ENCODE measurements around the gene GBP2.
"Not testable (repeated sequence)": the region's sequence is repeated elsewhere in the genome, so short reads cannot be mapped to it uniquely, and the experiment has no call there.

GBP2 gene

GRCh38 chr1:89126602-89127565 is 970 bp upstream of the GBP2 start:
- not testable (repeated sequence) for DNase-seq

DNA sequence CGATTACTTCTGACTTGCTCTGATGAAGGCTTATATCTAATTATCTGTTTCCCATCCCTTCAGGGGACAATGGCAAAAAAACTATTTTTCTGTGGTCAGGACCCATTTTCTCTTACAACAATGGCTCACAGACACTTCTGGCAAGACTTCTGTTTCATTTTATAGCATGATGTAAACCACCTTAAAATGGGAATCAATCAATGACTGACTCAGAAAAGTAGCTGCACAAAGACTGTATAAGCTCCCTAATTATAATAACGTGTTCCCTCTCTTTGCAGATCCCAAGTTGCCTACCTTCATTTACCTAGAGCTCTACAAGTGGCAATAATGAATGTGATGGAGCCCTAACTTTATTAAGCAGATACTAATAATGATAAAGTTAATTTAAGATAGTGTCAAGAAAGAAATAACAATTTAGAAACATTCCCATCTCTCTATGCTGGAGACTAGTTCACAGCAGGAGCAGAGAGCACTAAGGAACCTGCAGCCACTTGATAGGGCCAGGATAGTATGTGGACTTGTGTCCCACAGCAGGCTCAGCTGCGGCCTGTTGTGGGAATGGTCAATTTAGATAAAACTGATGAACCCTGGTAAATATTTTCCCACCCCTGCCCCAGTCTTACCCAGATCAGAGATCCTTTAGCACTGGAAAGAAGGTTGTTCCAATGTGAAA is 538 bp downstream of the GBP2 start:
- DNase-seq: no peak

DNA sequence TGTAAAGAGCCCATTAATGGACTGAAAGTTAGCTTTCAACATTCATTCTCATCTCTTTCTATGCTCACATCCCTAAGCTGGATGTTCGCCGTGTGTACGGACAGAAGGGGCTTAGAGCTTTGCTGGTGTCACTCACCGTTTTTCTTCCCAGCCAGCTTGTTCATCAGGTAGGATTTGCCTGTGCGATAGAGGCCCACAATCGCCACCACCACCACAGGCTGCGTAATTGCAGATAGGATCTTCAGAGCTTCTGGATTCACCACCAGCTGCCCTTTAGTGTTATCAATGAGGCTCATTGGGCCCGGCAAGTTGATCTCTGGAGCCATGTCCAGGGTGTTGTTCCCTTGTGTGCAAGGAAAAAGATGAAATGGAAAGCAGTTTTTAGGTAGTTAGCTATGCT is 4.3 kb downstream of the GBP2 start:
- no peak for DNase-seq

GRCh38 chr1:89114662-89115061 is 11.3 kb downstream of the GBP2 start:
- no peak for DNase-seq

GRCh38 chr1:89112871-89113613 is 12.9 kb downstream of the GBP2 start:
- DNase-seq: no peak

DNA sequence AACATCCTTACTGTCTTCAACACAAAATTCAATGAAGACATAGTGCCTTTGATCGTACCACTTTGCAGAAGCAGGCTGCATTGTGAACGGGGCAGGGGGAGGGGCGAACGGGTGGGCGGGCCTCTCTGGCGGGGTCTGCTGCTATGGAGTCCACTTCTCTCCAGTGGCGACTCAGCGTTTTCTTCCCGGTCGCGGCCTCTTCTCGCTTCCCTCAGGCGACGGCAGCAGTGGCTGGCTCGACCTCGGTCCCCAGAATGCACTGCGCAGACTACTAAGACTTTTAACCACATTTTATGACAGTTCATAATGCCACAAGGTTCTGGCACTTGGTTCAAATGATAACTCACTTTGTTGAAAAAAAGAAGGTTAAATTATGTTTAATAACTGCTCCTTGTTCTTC is 21.2 kb downstream of the GBP2 start:
- no peak for DNase-seq

GRCh38 chr1:89104147-89104546 is 21.8 kb downstream of the GBP2 start:
- DNase-seq: no peak

GRCh38 chr1:89102021-89102420 is 23.9 kb downstream of the GBP2 start:
- DNase-seq: no peak

GRCh38 chr1:89100412-89100811 is 25.5 kb downstream of the GBP2 start:
- DNase-seq: no peak

DNA sequence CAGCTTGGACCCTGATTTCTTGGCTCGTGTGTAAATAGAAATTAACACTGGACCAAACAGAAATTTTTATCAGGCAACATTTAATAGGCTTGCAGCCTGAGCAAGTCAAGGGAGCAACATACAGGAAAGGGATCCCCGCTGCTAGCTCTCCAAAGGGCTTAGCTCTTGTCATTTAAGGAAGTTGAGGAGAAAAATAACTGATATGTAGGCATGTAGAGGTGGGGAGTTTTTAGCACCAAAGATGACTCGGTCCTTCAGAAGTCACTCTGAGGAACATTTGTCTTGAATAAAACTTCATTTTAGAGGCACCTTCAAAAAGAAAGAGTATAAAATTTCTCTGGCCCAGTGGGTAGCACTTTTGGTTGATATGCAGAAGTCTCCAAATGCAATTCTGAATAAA is 27.1 kb downstream of the GBP2 start:
- no peak for DNase-seq

GRCh38 chr1:89095737-89096136 is 30.2 kb downstream of the GBP2 start:
- DNase-seq: no peak

- no peak for DNase-seq
Measured at GRCh38 chr1:89089962-89090361, 36.0 kb downstream of the GBP2 start.

DNA sequence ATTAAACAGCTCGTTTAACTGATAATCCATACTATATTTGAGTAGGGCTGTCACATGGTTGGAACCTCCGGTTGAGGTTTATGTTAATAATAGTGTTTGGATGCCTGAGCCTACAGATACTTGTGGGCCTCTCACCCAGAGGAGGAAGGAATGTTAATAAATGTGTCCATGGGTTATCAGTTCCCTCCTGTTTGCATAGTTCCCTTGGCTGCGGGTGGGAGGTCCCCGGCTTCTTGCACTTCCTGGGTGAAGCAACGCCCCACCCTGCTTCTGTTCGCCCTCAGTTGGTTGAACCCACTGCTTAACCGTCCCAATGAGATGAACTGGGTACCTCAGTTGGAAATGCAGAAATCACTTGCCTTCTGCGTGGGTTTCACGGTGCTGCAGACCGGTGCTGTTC is 37.3 kb downstream of the GBP2 start:
- DNase-seq: no peak

DNA sequence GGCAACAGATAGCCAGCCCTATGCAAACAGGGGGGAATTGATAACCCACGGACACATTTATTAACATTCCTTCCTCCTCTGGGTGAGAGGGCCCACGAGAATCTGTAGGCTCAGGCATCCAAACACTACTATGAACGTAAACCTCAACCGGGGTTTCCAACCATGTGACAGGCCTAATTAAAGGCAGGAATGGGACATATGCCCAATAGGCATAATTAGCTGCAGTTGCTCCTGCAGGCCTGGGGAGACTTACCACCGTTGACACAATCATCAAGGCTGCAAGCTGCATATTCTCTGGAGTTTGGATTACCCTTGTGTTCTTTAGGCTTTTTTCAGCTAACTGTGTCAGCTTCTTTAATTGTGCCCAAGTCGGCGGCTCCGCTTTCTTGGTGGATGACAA is 38.7 kb downstream of the GBP2 start:
- no peak for DNase-seq

DNA sequence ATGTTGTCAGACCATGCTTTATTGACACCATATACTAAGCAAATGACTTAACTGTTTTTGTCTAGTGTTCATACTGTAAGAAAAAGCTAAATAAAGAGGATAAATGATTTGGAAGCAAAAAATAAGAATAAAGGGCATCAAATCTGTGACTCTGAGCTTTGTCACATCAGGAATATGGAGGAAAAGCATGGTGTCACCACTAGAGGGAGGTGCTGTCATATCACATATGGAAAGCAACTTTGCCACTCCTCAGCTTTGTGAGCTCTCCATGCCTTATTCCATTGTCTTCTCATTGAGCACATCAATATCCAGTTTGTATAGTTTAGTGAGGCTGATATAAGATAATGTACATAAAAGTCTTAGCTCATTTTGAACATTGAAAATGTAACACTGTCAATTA is 40.1 kb downstream of the GBP2 start:
- DNase-seq: no peak

- DNase-seq: no peak
Measured at GRCh38 chr1:89081005-89081404, 44.9 kb downstream of the GBP2 start.

DNA sequence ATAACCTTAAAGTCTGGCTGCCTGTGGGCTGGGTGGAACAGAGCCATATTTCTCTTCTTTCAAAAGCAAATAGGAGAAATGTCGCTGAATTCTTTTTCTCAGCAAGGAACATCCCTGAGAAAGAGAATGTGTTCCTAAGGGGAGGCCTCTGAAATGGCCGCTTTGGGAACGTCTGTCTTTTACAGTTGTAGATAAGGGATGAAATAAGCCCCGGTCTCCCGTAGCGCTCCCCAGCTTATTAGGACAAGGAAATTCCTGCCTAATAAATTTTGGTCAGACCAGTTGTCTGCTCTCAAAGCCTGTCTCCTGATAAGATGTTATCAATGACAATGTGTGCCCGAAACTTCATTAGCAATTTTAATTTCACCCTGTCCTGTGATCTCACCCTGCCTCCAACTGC is 45.8 kb downstream of the GBP2 start:
- not testable (repeated sequence) for DNase-seq

DNA sequence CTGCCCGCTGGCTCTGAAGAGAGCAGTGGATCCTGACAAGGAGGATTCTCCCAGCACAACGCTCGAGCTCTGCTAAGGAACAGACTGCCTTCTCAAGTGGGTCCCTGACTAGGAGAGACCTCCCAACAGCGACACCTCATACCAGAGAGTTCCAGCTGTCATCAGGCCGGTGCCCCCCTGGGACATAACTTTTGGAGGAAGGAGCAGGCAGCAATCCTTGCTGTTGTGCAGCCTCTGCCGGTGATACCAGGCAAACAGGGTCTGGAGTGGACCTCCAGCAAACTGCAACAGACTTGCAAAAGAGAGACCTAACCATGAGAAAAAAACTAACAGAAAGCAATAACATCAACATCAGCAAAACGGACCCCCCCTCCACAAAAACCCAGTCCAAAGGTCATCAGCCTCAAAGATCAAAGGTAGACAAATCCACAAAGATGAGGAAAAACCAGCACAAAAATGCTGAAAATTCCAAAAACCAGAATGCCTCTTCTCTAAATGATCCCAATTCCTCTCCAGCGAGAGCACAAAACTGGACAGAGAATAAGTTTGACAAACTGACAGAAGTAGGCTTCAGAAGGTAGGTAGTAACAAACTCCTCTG is 53.3 kb downstream of the GBP2 start:
- DNase-seq: not testable (repeated sequence)

DNA sequence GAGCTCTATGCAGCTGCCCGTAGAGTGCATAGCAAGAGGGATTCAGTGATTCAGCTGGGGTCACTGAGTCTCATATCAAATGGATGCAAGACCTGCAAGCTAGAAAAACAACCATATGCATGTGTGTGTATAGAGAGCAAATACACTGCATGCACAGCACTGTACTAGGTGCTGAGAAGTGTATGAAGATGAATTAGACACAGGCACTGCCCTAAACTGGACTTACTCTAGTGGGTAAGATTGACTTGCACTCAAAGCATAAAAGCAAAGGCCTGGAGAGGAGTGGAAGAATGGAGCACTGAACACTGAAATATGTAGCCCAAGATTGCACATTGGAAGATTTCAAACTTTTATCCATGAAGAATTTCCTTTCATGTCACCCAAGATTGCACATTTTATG is 55.4 kb downstream of the GBP2 start:
- DNase-seq: no peak

GRCh38 chr1:89069951-89070350 is 56.0 kb downstream of the GBP2 start:
- no peak for DNase-seq

DNA sequence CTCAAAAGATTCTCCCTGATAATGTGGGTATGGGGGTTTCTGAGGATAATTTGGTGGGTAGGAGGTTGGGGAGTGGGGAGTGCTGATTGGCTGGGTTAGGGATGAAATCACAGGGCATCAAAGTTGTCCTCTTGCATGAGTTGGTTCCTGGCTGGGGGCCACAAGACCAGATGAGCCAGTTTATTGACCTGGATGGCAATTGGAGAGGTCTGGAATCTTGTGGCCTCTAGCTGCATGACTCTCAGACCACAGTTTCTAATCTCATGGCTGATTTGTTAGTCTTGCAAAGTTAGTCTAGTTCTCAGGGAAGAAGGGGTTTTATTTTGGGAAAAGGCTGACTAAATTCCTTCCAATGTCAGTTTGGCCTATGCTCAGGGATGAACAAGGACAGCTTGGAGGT is 57.6 kb downstream of the GBP2 start:
- DNase-seq: no peak

- DNase-seq: peak; percentile 35
Measured at GRCh38 chr1:89065079-89065868, 60.6 kb downstream of the GBP2 start, which contains the start of gene GBP1. Gene GBP1, minus strand, starts transcription at chr1:89065208. Its CDS starts 1,974 bp downstream, at chr1:89063234.

Data from right kidney (tissue), 1 donor.